Measurements from ENCODE around the gene SND1. TPM values are rescaled to one million over a fixed set of nuclear protein-coding genes. Genes with fewer than 3 reads are reported as not detected.

Gene SND1
- total RNA-seq, 1 experiment from 2014 or later, result 274 TPM

- POLR2A ChIA-PET, result no interaction called here
- Histone ChIP-seq H3K4me1 (no peaks in the 10 kb centered on the region), H3K36me3 (ENCODE audit: control insufficient read depth, insufficient read depth, low read length) (peaks cover 1% of the 10 kb centered on the region), H3K4me3 (ENCODE audit: low read depth, low read length) (no peak overlapping the region), H3K27me3 (replicated peaks; ENCODE audit: control insufficient read depth, insufficient read depth, low read length) (no peaks in the 10 kb centered on the region), H3K9me3 (no peaks in the 10 kb centered on the region)
- no peak for TF ChIP-seq CTCF (IDR thresholded peaks at IDR 0.05; ENCODE audit: insufficient read depth in 1 of 2, low read depth in 1 of 2, low read length in 1 of 2, severe bottlenecking in 1 of 2, unreplicated experiment in 1 of 2)
- Mint-ChIP-seq H3K4me3 (ENCODE audit: unreplicated experiment) (no peak overlapping the region), H3K36me3 (ENCODE audit: insufficient read depth, unreplicated experiment) (peaks cover 37% of the 10 kb centered on the region), H3K27ac (ENCODE audit: unreplicated experiment) (no peak overlapping the region), H3K9me3 (ENCODE audit: unreplicated experiment) (no peaks in the 10 kb centered on the region), H3K4me1 (ENCODE audit: low read depth, unreplicated experiment) (no peaks in the 10 kb centered on the region), H3K27me3 (ENCODE audit: insufficient read depth, unreplicated experiment) (no peaks in the 10 kb centered on the region)
- intact Hi-C loops (cut with micrococcal nuclease; ENCODE audit: unreplicated experiment), result no loop called here
- no peak for DNase-seq
- no TSS peak for BruUV-seq (replicated peaks)
- CTCF ChIA-PET, result no interaction called here
Observed at GRCh38 chr7:127807829-127808228, 155.8 kb downstream of the SND1 start.

- no peak for TF ChIP-seq CTCF (IDR thresholded peaks at IDR 0.05; ENCODE audit: insufficient read depth in 1 of 2, low read depth in 1 of 2, low read length in 1 of 2, severe bottlenecking in 1 of 2, unreplicated experiment in 1 of 2)
- no TSS peak for BruUV-seq (replicated peaks)
- no peak overlapping the region for H3K27ac Mint-ChIP-seq (ENCODE audit: unreplicated experiment)
- H3K27me3 ChIP-seq (replicated peaks; ENCODE audit: control insufficient read depth, insufficient read depth, low read length), result no peaks in the 10 kb centered on the region
- no peaks in the 10 kb centered on the region for H3K27me3 Mint-ChIP-seq (ENCODE audit: insufficient read depth, unreplicated experiment)
- intact Hi-C loops (cut with micrococcal nuclease; ENCODE audit: unreplicated experiment), result no loop called here
- H3K4me1 Mint-ChIP-seq (ENCODE audit: low read depth, unreplicated experiment), result no peaks in the 10 kb centered on the region
- POLR2A ChIA-PET, result no interaction called here
- H3K4me1 ChIP-seq, result no peaks in the 10 kb centered on the region
- H3K9me3 Mint-ChIP-seq (ENCODE audit: unreplicated experiment), result no peaks in the 10 kb centered on the region
- no peaks in the 10 kb centered on the region for H3K9me3 ChIP-seq
- CTCF ChIA-PET, result no interaction called here
- H3K36me3 Mint-ChIP-seq (ENCODE audit: insufficient read depth, unreplicated experiment), result peaks cover 43% of the 10 kb centered on the region
- no peak overlapping the region for H3K4me3 Mint-ChIP-seq (ENCODE audit: unreplicated experiment)
- peaks cover 1% of the 10 kb centered on the region for H3K36me3 ChIP-seq (ENCODE audit: control insufficient read depth, insufficient read depth, low read length)
- DNase-seq, result no peak
- no peak overlapping the region for H3K4me3 ChIP-seq (ENCODE audit: low read depth, low read length)
Observed at GRCh38 chr7:127809261-127809702, 157.3 kb downstream of the SND1 start.

- ChIA-PET POLR2A (no interaction called here), CTCF (no interaction called here)
- BruUV-seq (replicated peaks), result no TSS peak
- Mint-ChIP-seq H3K27ac (ENCODE audit: unreplicated experiment) (no peak overlapping the region), H3K27me3 (ENCODE audit: insufficient read depth, unreplicated experiment) (no peaks in the 10 kb centered on the region), H3K36me3 (ENCODE audit: insufficient read depth, unreplicated experiment) (peaks cover 45% of the 10 kb centered on the region), H3K4me3 (ENCODE audit: unreplicated experiment) (no peak overlapping the region), H3K9me3 (ENCODE audit: unreplicated experiment) (no peaks in the 10 kb centered on the region), H3K4me1 (ENCODE audit: low read depth, unreplicated experiment) (peaks cover 2% of the 10 kb centered on the region)
- H3K36me3 ChIP-seq (ENCODE audit: control insufficient read depth, insufficient read depth, low read length), result peaks cover 1% of the 10 kb centered on the region
- H3K9me3 ChIP-seq, result no peaks in the 10 kb centered on the region
- no peaks in the 10 kb centered on the region for H3K4me1 ChIP-seq
- intact Hi-C loops (cut with micrococcal nuclease; ENCODE audit: unreplicated experiment), result no loop called here
- no peaks in the 10 kb centered on the region for H3K27me3 ChIP-seq (replicated peaks; ENCODE audit: control insufficient read depth, insufficient read depth, low read length)
- no peak for DNase-seq
- no peak for TF ChIP-seq CTCF (IDR thresholded peaks at IDR 0.05; ENCODE audit: insufficient read depth in 1 of 2, low read depth in 1 of 2, low read length in 1 of 2, severe bottlenecking in 1 of 2, unreplicated experiment in 1 of 2)
- H3K4me3 ChIP-seq (ENCODE audit: low read depth, low read length), result no peak overlapping the region
Observed at GRCh38 chr7:127810113-127810512, 158.1 kb downstream of the SND1 start.
